Ascending aorta (tissue), 2 donors: ENCODE data around the gene THNSL1. TPM values are rescaled to one million over a fixed set of nuclear protein-coding genes. Genes with fewer than 3 reads are reported as not detected.
A peak's percentile ranks its signal among the peaks of the same experiment; 100 is the strongest.

Experiments used
- DNase-seq, 2 donors: peaks; one replicate each; pipeline ENCODE4 v3.0.0-alpha.2; 2019; ENCODE audit warnings: low spot score in 2 of 2
- H3K27ac ChIP-seq, 2 donors: fragments of 200-600 bp; sonication (generic); one replicate each; pipeline ENCODE4 v1.5.1; 2016 to 2017; ENCODE audit warnings: mild to moderate bottlenecking in 1 of 2
- H3K27me3 ChIP-seq: fragments of 200-600 bp; sonication (generic); one replicate; pipeline ENCODE4 v1.5.1; 2017
- H3K36me3 ChIP-seq, 2 donors: fragments of 200-600 bp; sonication (generic); one replicate each; pipeline ENCODE4 v1.5.1; 2016
- H3K4me1 ChIP-seq, 2 donors: fragments of 200-600 bp; sonication (generic); one replicate each; pipeline ENCODE4 v1.5.1; 2016 to 2017; ENCODE audit warnings: mild to moderate bottlenecking in 1 of 2
- H3K4me3 ChIP-seq, 2 donors: fragments of 200-600 bp; sonication (generic); one replicate each; pipeline ENCODE4 v1.5.1; 2016 to 2017; ENCODE audit warnings: mild to moderate bottlenecking in 1 of 2
- H3K9me3 ChIP-seq, 2 donors: fragments of 200-600 bp; sonication (generic); one replicate each; pipeline ENCODE4 v1.5.1; 2016
- intact Hi-C: fragments of 100-400 bp; cut with DNase I; formaldehyde crosslinking; loops from one replicate; pipeline ENCODE4 v1.15.1; 2023
- total RNA-seq: library from RNA; depleted of rRNA; stranded (reverse); fragments of >200 nt; gene quantifications from one replicate; pipeline ENCODE4 v1.1.0, GENCODE V29; 2016
- TF ChIP-seq, protein P1 (sequence below), 3 experiments: fragments of 200-600 bp in 2 of 3; fragments of 450-650 bp in 1 of 3; sonication (generic) in 2 of 3; IDR thresholded peaks; one replicate each; pipeline ENCODE4 v1.5.1; 2016 to 2019; ENCODE audit warnings: antibody characterized with exemption in 3 of 3, mild to moderate bottlenecking in 1 of 3, moderate library complexity in 1 of 3

THNSL1 gene
- total RNA-seq, 1 donor from 2014 or later = 0.64 TPM

DNA sequence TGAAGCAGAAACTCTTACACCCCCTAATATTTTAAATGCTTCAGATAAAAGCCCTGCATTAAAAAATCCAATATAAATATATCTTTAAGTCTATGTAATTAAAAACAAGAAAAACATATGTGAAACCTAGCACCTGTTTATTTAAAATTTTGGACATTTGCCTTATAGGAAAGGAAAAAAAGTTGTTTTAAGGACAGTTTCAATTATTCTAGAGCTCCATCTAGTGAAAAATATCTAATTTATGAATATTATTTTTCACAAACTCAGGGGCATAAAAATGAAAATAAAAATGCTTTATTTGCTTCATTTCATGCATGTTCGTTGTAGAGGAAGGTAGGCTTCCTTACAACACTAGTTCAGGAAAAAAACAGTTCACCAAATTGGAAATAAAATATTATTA is 26.5 kb upstream of the THNSL1 start:
- Histone ChIP-seq H3K4me3 (no peak overlapping the region), H3K27me3 (no peaks in the 10 kb centered on the region), H3K4me1 (no peaks in the 10 kb centered on the region), H3K36me3 (no peaks in the 10 kb centered on the region), H3K9me3 (no peaks in the 10 kb centered on the region), H3K27ac (no peak overlapping the region)
- TF ChIP-seq, protein P1, sequence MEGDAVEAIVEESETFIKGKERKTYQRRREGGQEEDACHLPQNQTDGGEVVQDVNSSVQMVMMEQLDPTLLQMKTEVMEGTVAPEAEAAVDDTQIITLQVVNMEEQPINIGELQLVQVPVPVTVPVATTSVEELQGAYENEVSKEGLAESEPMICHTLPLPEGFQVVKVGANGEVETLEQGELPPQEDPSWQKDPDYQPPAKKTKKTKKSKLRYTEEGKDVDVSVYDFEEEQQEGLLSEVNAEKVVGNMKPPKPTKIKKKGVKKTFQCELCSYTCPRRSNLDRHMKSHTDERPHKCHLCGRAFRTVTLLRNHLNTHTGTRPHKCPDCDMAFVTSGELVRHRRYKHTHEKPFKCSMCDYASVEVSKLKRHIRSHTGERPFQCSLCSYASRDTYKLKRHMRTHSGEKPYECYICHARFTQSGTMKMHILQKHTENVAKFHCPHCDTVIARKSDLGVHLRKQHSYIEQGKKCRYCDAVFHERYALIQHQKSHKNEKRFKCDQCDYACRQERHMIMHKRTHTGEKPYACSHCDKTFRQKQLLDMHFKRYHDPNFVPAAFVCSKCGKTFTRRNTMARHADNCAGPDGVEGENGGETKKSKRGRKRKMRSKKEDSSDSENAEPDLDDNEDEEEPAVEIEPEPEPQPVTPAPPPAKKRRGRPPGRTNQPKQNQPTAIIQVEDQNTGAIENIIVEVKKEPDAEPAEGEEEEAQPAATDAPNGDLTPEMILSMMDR (IDR thresholded peaks at IDR 0.05) = peak; percentile 21 to 59 (median 26)
- DNase-seq = no peak
- intact Hi-C loops = loop anchor here (2.0 to 10.0 kb wide), 2 partner anchors 265 to 347 kb away; partner anchors contain the start of gene ARHGAP21

DNA sequence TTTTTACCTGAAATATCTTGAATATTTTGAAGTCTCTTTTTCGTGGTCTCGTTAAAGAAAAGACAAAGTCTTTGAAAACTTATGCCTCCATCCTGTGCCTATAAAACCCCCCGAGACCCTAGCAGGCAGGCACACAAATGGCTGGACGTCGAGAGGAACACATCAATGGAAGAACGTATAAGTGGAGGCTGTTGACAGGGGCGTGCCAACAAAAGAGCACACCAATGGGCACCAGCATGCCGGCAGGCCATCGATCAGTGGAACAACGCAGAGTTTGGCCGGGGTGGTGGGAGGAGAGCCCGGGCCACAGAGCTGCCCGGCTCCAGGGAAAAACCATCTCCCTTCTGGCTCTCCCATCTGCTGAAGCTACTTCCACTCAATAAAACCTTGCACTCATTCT is 25.1 kb upstream of the THNSL1 start:
- Histone ChIP-seq H3K9me3 (no peaks in the 10 kb centered on the region), H3K36me3 (no peaks in the 10 kb centered on the region), H3K27ac (no peak overlapping the region), H3K27me3 (no peaks in the 10 kb centered on the region), H3K4me1 (no peaks in the 10 kb centered on the region), H3K4me3 (no peak overlapping the region)
- intact Hi-C loops = loop anchor here (2.0 kb wide), 1 partner anchor 348 kb away; no protein-coding TSS in a partner anchor
- DNase-seq = no peak
- TF ChIP-seq, protein P1 (IDR thresholded peaks at IDR 0.05) = no peak

DNA sequence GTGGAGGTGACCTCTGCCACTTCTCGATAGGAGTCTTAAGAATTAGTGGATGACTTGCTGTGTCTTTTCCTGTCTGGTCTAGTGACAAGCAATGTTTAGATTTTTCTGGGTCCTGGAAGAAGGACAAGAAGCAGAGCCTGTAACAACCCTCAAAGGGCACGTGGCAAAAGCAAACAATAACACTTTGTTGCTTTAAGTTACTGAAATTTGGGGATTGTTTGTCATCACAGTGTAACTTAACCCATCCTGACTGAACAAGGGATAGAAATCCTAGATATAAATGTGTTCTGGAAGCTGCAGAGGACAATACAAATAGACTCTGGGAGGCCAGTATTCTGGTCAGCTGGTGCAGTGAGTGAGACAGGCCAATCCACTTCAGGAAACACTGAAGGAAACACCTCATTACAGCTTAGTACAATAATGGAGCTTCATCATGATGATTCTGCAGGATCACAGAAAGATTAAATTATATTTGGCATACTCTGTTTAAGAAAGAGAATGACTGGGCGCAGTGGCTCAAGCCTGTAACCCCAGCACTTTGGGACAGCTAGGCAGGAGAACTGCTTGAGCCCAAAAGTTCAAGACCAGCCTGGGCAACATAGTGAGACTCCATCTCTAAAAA is 23.8 kb upstream of the THNSL1 start:
- no peaks in the 10 kb centered on the region for H3K4me1 ChIP-seq
- intact Hi-C loops = no loop called here
- no peak overlapping the region for H3K4me3 ChIP-seq
- TF ChIP-seq, protein P1 (IDR thresholded peaks at IDR 0.05) = no peak
- H3K9me3 ChIP-seq = no peaks in the 10 kb centered on the region
- H3K27me3 ChIP-seq = no peaks in the 10 kb centered on the region
- no peak for DNase-seq
- H3K36me3 ChIP-seq = no peaks in the 10 kb centered on the region
- H3K27ac ChIP-seq = no peak overlapping the region

DNA sequence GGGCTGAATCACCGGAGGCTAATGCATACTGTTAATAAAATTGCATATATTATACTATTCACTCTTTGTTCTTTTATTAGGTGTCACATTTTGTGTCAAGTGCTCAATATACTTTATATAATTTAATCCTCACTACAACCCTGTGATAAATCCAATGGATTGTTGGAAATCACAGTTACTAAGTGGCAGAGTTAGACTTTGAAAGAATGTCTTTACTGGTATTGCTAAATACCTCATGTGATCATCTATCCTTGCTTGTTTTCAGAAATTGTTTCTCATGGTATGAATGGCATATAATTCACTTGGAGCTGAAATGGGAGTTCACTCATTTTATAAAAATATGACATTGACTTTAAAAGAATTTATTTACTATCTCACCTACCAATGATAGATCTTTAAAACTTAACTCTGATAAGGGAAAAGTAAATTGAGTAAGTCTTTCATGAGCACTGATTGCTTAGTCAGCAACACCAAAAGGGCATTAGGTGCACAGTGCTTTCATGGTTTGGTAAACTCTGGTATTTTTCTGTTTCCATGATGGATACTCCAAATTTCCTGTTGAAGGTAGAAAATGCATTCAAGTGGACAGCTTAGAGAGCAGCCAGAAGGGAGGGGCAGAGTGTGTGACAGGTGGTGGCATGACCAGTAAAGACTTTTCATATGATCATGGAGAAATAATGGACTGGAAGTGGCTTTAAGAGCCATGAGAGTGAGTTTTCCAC is 23.0 kb upstream of the THNSL1 start:
- Histone ChIP-seq H3K36me3 (no peaks in the 10 kb centered on the region), H3K4me3 (no peak overlapping the region), H3K27ac (no peak overlapping the region), H3K27me3 (no peaks in the 10 kb centered on the region), H3K9me3 (no peaks in the 10 kb centered on the region), H3K4me1 (no peaks in the 10 kb centered on the region)
- TF ChIP-seq, protein P1 (IDR thresholded peaks at IDR 0.05) = no peak
- intact Hi-C loops = no loop called here
- no peak for DNase-seq

DNA sequence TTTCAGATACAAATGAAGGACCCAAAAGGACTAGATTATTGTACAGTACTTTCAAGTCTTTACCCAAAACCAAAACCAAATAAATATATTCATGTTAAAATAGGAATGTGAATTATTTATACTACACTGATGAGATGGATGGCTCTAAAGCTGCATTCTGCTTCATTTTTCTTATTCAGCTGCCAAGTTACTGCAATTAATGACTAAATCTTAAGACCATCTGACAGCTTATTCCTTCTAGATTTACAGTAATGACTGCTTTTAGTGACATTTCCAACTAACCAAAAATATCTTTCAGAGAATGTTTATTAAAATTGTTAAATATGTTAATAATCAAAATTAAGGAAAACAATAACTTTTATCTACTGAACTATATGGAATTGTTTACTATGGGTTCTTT is 21.3 kb upstream of the THNSL1 start:
- TF ChIP-seq, protein P1 (IDR thresholded peaks at IDR 0.05) = no peak
- Histone ChIP-seq H3K9me3 (no peaks in the 10 kb centered on the region), H3K36me3 (no peaks in the 10 kb centered on the region), H3K27me3 (no peaks in the 10 kb centered on the region), H3K27ac (no peak overlapping the region), H3K4me3 (no peak overlapping the region), H3K4me1 (no peaks in the 10 kb centered on the region)
- intact Hi-C loops = no loop called here
- no peak for DNase-seq
